T-helper 1 cell treated with Interleukin-12 subunit alpha and Interleukin-12 subunit beta and Interleukin-4 antibody, amounts not matched to agents 30 μg/mL and 1 μg/mL, for 36 hours (primary cell): ENCODE data around the gene ZFYVE28.
"Not testable (repeated sequence)": the region's sequence is repeated elsewhere in the genome, so short reads cannot be mapped to it uniquely, and the experiment has no call there.

Experiments used
- H3K27ac Mint-ChIP-seq: one replicate; pipeline ENCODE4 v1.8.0; 2021; ENCODE audit warnings: mild to moderate bottlenecking, mixed read lengths
- H3K27me3 Mint-ChIP-seq: one replicate; pipeline ENCODE4 v1.8.0; 2021; ENCODE audit warnings: low read depth, mixed read lengths
- H3K36me3 Mint-ChIP-seq: one replicate; pipeline ENCODE4 v1.8.0; 2021; ENCODE audit warnings: low read depth, mixed read lengths
- H3K4me1 Mint-ChIP-seq: one replicate; pipeline ENCODE4 v1.8.0; 2021; ENCODE audit warnings: low read depth, mixed read lengths
- H3K4me3 Mint-ChIP-seq: one replicate; pipeline ENCODE4 v1.8.0; 2021; ENCODE audit warnings: mild to moderate bottlenecking, moderate library complexity, mixed read lengths
- H3K9me3 Mint-ChIP-seq: one replicate; pipeline ENCODE4 v1.8.0; 2021; ENCODE audit warnings: mixed read lengths

The ZFYVE28 gene

GRCh38 chr4:2437475-2438215 is 19.2 kb upstream of the ZFYVE28 start:
- no peaks in the 10 kb centered on the region for H3K9me3 Mint-ChIP-seq
- no peaks in the 10 kb centered on the region for H3K36me3 Mint-ChIP-seq
- H3K27me3 Mint-ChIP-seq = peaks cover 3% of the 10 kb centered on the region
- H3K4me3 Mint-ChIP-seq = no peak overlapping the region
- H3K27ac Mint-ChIP-seq = no peak overlapping the region
- peaks cover 2% of the 10 kb centered on the region for H3K4me1 Mint-ChIP-seq

GRCh38 chr4:2436761-2437474 is 18.5 kb upstream of the ZFYVE28 start:
- Mint-ChIP-seq H3K4me3 (no peak overlapping the region), H3K36me3 (no peaks in the 10 kb centered on the region), H3K27me3 (peaks cover 3% of the 10 kb centered on the region), H3K4me1 (peaks cover 2% of the 10 kb centered on the region), H3K9me3 (no peaks in the 10 kb centered on the region), H3K27ac (no peak overlapping the region)

GRCh38 chr4:2436301-2436700 is 17.9 kb upstream of the ZFYVE28 start:
- H3K4me3 Mint-ChIP-seq = no peak overlapping the region
- H3K36me3 Mint-ChIP-seq = no peaks in the 10 kb centered on the region
- H3K27me3 Mint-ChIP-seq = peaks cover 3% of the 10 kb centered on the region
- no peak overlapping the region for H3K27ac Mint-ChIP-seq
- H3K9me3 Mint-ChIP-seq = no peaks in the 10 kb centered on the region
- H3K4me1 Mint-ChIP-seq = no peaks in the 10 kb centered on the region

- Mint-ChIP-seq H3K9me3 (no peaks in the 10 kb centered on the region), H3K4me1 (no peaks in the 10 kb centered on the region), H3K36me3 (no peaks in the 10 kb centered on the region), H3K4me3 (no peak overlapping the region), H3K27me3 (peaks cover 3% of the 10 kb centered on the region), H3K27ac (no peak overlapping the region)
These were observed 16.0 kb upstream of the ZFYVE28 start for GRCh38 chr4:2434420-2434819.

GRCh38 chr4:2433609-2434350 is 15.3 kb upstream of the ZFYVE28 start:
- no peaks in the 10 kb centered on the region for H3K36me3 Mint-ChIP-seq
- H3K4me1 Mint-ChIP-seq = no peaks in the 10 kb centered on the region
- H3K27me3 Mint-ChIP-seq = peaks cover 3% of the 10 kb centered on the region
- no peaks in the 10 kb centered on the region for H3K9me3 Mint-ChIP-seq
- H3K27ac Mint-ChIP-seq = no peak overlapping the region
- H3K4me3 Mint-ChIP-seq = no peak overlapping the region

- no peaks in the 10 kb centered on the region for H3K36me3 Mint-ChIP-seq
- peaks cover 3% of the 10 kb centered on the region for H3K27me3 Mint-ChIP-seq
- no peak overlapping the region for H3K4me3 Mint-ChIP-seq
- H3K4me1 Mint-ChIP-seq = no peaks in the 10 kb centered on the region
- no peak overlapping the region for H3K27ac Mint-ChIP-seq
- H3K9me3 Mint-ChIP-seq = no peaks in the 10 kb centered on the region
These were observed 14.6 kb upstream of the ZFYVE28 start for GRCh38 chr4:2432991-2433530.

- H3K36me3 Mint-ChIP-seq = no peaks in the 10 kb centered on the region
- H3K27ac Mint-ChIP-seq = no peak overlapping the region
- H3K4me3 Mint-ChIP-seq = no peak overlapping the region
- H3K27me3 Mint-ChIP-seq = peaks cover 3% of the 10 kb centered on the region
- H3K9me3 Mint-ChIP-seq = no peaks in the 10 kb centered on the region
- H3K4me1 Mint-ChIP-seq = no peaks in the 10 kb centered on the region
These were observed 13.6 kb upstream of the ZFYVE28 start for GRCh38 chr4:2432004-2432403.

GRCh38 chr4:2429945-2430757 is 11.7 kb upstream of the ZFYVE28 start:
- H3K36me3 Mint-ChIP-seq, H3K27me3 Mint-ChIP-seq: not testable (repeated sequence)

GRCh38 chr4:2428496-2429213 is 10.2 kb upstream of the ZFYVE28 start:
- Mint-ChIP-seq H3K4me1 (no peaks in the 10 kb centered on the region), H3K36me3 (no peaks in the 10 kb centered on the region), H3K4me3 (no peak overlapping the region), H3K27me3 (no peaks in the 10 kb centered on the region), H3K9me3 (no peaks in the 10 kb centered on the region), H3K27ac (no peak overlapping the region)

More at GRCh38 chr4:2429945-2430757, 11.7 kb upstream of the ZFYVE28 start:
- not testable (repeated sequence) for H3K4me3 Mint-ChIP-seq, H3K9me3 Mint-ChIP-seq, H3K27ac Mint-ChIP-seq, H3K4me1 Mint-ChIP-seq

GRCh38 chr4:2427383-2428334 is 9.2 kb upstream of the ZFYVE28 start:
- no peak overlapping the region for H3K27ac Mint-ChIP-seq
- no peak overlapping the region for H3K4me3 Mint-ChIP-seq
- H3K9me3 Mint-ChIP-seq = no peaks in the 10 kb centered on the region
- no peaks in the 10 kb centered on the region for H3K4me1 Mint-ChIP-seq
- H3K36me3 Mint-ChIP-seq = no peaks in the 10 kb centered on the region
- H3K27me3 Mint-ChIP-seq = peaks cover 2% of the 10 kb centered on the region

GRCh38 chr4:2426711-2427275 is 8.3 kb upstream of the ZFYVE28 start:
- Mint-ChIP-seq H3K4me1 (no peaks in the 10 kb centered on the region), H3K27ac (no peak overlapping the region), H3K36me3 (no peaks in the 10 kb centered on the region), H3K4me3 (no peak overlapping the region), H3K9me3 (no peaks in the 10 kb centered on the region), H3K27me3 (peaks cover 11% of the 10 kb centered on the region)

- Mint-ChIP-seq H3K27ac (no peak overlapping the region), H3K36me3 (no peaks in the 10 kb centered on the region), H3K4me1 (no peaks in the 10 kb centered on the region), H3K9me3 (no peaks in the 10 kb centered on the region), H3K27me3 (peaks cover 17% of the 10 kb centered on the region), H3K4me3 (no peak overlapping the region)
These were observed 7.6 kb upstream of the ZFYVE28 start for GRCh38 chr4:2426069-2426397.
